Stimulated activated CD4-positive, alpha-beta T cell treated with anti-CD3 and anti-CD28 coated beads, TNF-alpha, amount 100 ng/mL, for 1 hour (primary cell): ENCODE measurements around the gene MAP3K4.
A peak's percentile ranks its signal among the peaks of the same experiment; 100 is the strongest.
"Not testable (repeated sequence)": the region's sequence is repeated elsewhere in the genome, so short reads cannot be mapped to it uniquely, and the experiment has no call there.

Experiments
- DNase-seq, 3 donors: peaks; one replicate each; pipeline ENCODE4 v3.0.0-alpha.2; 2020; ENCODE audit warnings: low read depth in 3 of 3, low spot score in 1 of 3

MAP3K4 gene

GRCh38 chr6:160972111-160972510, 19.5 kb upstream of the MAP3K4 start:
- DNase-seq, result no peak

GRCh38 chr6:160972594-160972993, 19.0 kb upstream of the MAP3K4 start:
- DNase-seq, result not testable (repeated sequence)

- no peak for DNase-seq
Observed at GRCh38 chr6:160973311-160974250, 18.0 kb upstream of the MAP3K4 start.

- no peak for DNase-seq
Observed at GRCh38 chr6:160974304-160974771, 17.2 kb upstream of the MAP3K4 start.

GRCh38 chr6:160975162-160975561, 16.4 kb upstream of the MAP3K4 start:
- no peak for DNase-seq

GRCh38 chr6:160975961-160976360, 15.6 kb upstream of the MAP3K4 start:
- DNase-seq, result not testable (repeated sequence)

- DNase-seq, result no peak
Observed at GRCh38 chr6:160978141-160978901, 13.2 kb upstream of the MAP3K4 start.

- no peak for DNase-seq
Observed at GRCh38 chr6:160979061-160979708, 12.4 kb upstream of the MAP3K4 start.

- not testable (repeated sequence) for DNase-seq
Observed at GRCh38 chr6:160983377-160983948, 8.1 kb upstream of the MAP3K4 start.

- no peak for DNase-seq
Observed at GRCh38 chr6:160986851-160987250, 4.7 kb upstream of the MAP3K4 start.

- no peak for DNase-seq
Observed at GRCh38 chr6:160987265-160987664, 4.3 kb upstream of the MAP3K4 start.

- DNase-seq, result no peak
Observed at GRCh38 chr6:160990847-160991405, 643 bp upstream of the MAP3K4 start.

- peak in 2 of 3 donors; percentile 3 to 25 for DNase-seq
Observed at GRCh38 chr6:160992061-160992979, 751 bp downstream of the MAP3K4 start.

GRCh38 chr6:160992980-160993314, 1.4 kb downstream of the MAP3K4 start:
- DNase-seq, result no peak

- no peak for DNase-seq
Observed at GRCh38 chr6:160995271-160995670, 3.7 kb downstream of the MAP3K4 start.

GRCh38 chr6:160996131-160996601, 4.6 kb downstream of the MAP3K4 start:
- DNase-seq, result no peak

- no peak for DNase-seq
Observed at GRCh38 chr6:160998217-160998616, 6.6 kb downstream of the MAP3K4 start.

- no peak for DNase-seq
Observed at GRCh38 chr6:160998766-160999165, 7.2 kb downstream of the MAP3K4 start.

- DNase-seq, result no peak
Observed at GRCh38 chr6:160999516-160999915, 7.9 kb downstream of the MAP3K4 start.

- DNase-seq, result no peak
Observed at GRCh38 chr6:161000632-161001031, 9.1 kb downstream of the MAP3K4 start.
